ENCODE results near the gene FKBP7. TPM values are rescaled to one million over a fixed set of nuclear protein-coding genes. Genes with fewer than 3 reads are reported as not detected.

The FKBP7 gene
- total and polyA plus RNA-seq, 2 of the 8 experiments (the other 6 are each of a cell fraction or from before 2014, with no cell fraction given): 3.6 to 7.0 TPM

- no peak for TF ChIP-seq RAD21 (IDR thresholded peaks at IDR 0.05 in 1 of 2, conservative IDR thresholded peaks at IDR 0.05 in 1 of 2; ENCODE audit: low read depth in 2 of 2, low read length in 2 of 2)
- TF ChIP-seq RBBP5 (IDR thresholded peaks at IDR 0.05; ENCODE audit: borderline replicate concordance, low read depth, low read length): no peak
- no peak for TF ChIP-seq FOSL1 (IDR thresholded peaks at IDR 0.05; ENCODE audit: insufficient read depth, low read depth, low read length)
- TF ChIP-seq TBP (IDR thresholded peaks at IDR 0.05; ENCODE audit: low read depth, low read length): no peak
- TF ChIP-seq RXRA (IDR thresholded peaks at IDR 0.05; ENCODE audit: insufficient read depth, low read depth, low read length): no peak
- TF ChIP-seq SP1 (IDR thresholded peaks at IDR 0.05; ENCODE audit: low read depth, low read length): no peak
- no peak for TF ChIP-seq KDM5A (IDR thresholded peaks at IDR 0.05; ENCODE audit: low read length)
These were observed 43.1 kb upstream of the FKBP7 start (continued) for GRCh38 chr2:178521304-178522150.

Data from H1 (cell line).